WTC11 (cell line): ENCODE measurements around the gene PCSK2. TPM values are rescaled to one million over a fixed set of nuclear protein-coding genes. Genes with fewer than 3 reads are reported as not detected.
A peak's percentile ranks its signal among the peaks of the same experiment; 100 is the strongest.

Source experiments
- ATAC-seq: fragments of 200-7000 bp; cut with Tn5 transposase; 2 replicates; pipeline ENCODE4 v1.10.0; 2021; ENCODE audit warnings: mild to moderate bottlenecking, moderate library complexity
- CTCF ChIA-PET: fragments of 300-600 bp; sonication (Branson Sonifier 250); formaldehyde crosslinking; loops from one replicate; lab custom pipeline; 2021; ENCODE audit warnings: antibody characterized with exemption; lab: Charles Lee
- POLR2A ChIA-PET: fragments of 350-600 bp; sonication (Branson Sonifier 250); formaldehyde crosslinking; loops from one replicate; lab custom pipeline; 2021; ENCODE audit warnings: antibody characterized with exemption; lab: Charles Lee
- DNase-seq: peaks from one replicate; pipeline ENCODE4 v3.0.0; 2021; ENCODE audit warnings: low spot score
- H3K27ac Mint-ChIP-seq: 2 replicates; pipeline ENCODE4 v1.8.0; 2021; ENCODE audit warnings: mixed read lengths
- H3K27me3 Mint-ChIP-seq: 2 replicates; pipeline ENCODE4 v1.8.0; 2021; ENCODE audit warnings: low read depth, mild to moderate bottlenecking, moderate library complexity, mixed read lengths
- H3K36me3 Mint-ChIP-seq: 2 replicates; pipeline ENCODE4 v1.8.0; 2021; ENCODE audit warnings: mixed read lengths
- H3K4me1 Mint-ChIP-seq: 2 replicates; pipeline ENCODE4 v1.8.0; 2022; ENCODE audit warnings: mixed read lengths
- H3K4me3 Mint-ChIP-seq: 2 replicates; pipeline ENCODE4 v1.8.0; 2021; ENCODE audit warnings: mild to moderate bottlenecking, moderate library complexity, mixed read lengths
- H3K9me3 Mint-ChIP-seq: 2 replicates; pipeline ENCODE4 v1.8.0; 2021; ENCODE audit warnings: mixed read lengths
- ATF6 ChIP-seq: sonication (generic); formaldehyde crosslinking; IDR thresholded peaks from 2 replicates; pipeline ENCODE4 v1.8.1; 2023; ENCODE audit warnings: mild to moderate bottlenecking, missing genetic modification reagents
- CREM ChIP-seq: sonication (generic); formaldehyde crosslinking; IDR thresholded peaks from 2 replicates; pipeline ENCODE4 v1.8.1; 2022; ENCODE audit warnings: mild to moderate bottlenecking, missing genetic modification reagents, moderate library complexity
- CTCF ChIP-seq: fragments of 200-600 bp; IDR thresholded peaks from 2 replicates; pipeline ENCODE4 v1.8.0; 2022; ENCODE audit warnings: antibody characterized with exemption
- ESRRA ChIP-seq: sonication (generic); formaldehyde crosslinking; IDR thresholded peaks from 2 replicates; pipeline ENCODE4 v1.8.1; 2022; ENCODE audit warnings: mild to moderate bottlenecking, missing genetic modification reagents, borderline replicate concordance
- JAZF1 ChIP-seq: fragments of 250-450 bp; sonication (Bioruptor Pico); IDR thresholded peaks from 2 replicates; pipeline ENCODE4 v1.9.0; 2021; ENCODE audit warnings: moderate library complexity, mild to moderate bottlenecking, inconsistent platforms
- MAX ChIP-seq: sonication (generic); formaldehyde crosslinking; IDR thresholded peaks from 2 replicates; pipeline ENCODE4 v1.8.0; 2022; ENCODE audit warnings: mild to moderate bottlenecking, missing genetic modification reagents
- RORB ChIP-seq: fragments of 250-450 bp; sonication (Bioruptor Pico); IDR thresholded peaks from 2 replicates; pipeline ENCODE4 v1.9.0; 2021; ENCODE audit warnings: mild to moderate bottlenecking
- TEAD1 ChIP-seq: sonication (generic); formaldehyde crosslinking; IDR thresholded peaks from 2 replicates; pipeline ENCODE4 v1.8.0; 2022; ENCODE audit warnings: mild to moderate bottlenecking, missing genetic modification reagents
- USF1 ChIP-seq: sonication (generic); formaldehyde crosslinking; IDR thresholded peaks from 2 replicates; pipeline ENCODE4 v1.8.0; 2022; ENCODE audit warnings: mild to moderate bottlenecking, missing genetic modification reagents
- USF2 ChIP-seq: sonication (generic); formaldehyde crosslinking; IDR thresholded peaks from 2 replicates; pipeline ENCODE4 v1.8.1; 2023; ENCODE audit warnings: mild to moderate bottlenecking, missing genetic modification reagents, moderate library complexity
- ZBTB43 ChIP-seq: sonication (generic); formaldehyde crosslinking; IDR thresholded peaks from 2 replicates; pipeline ENCODE4 v1.8.1; 2023; ENCODE audit warnings: mild to moderate bottlenecking, missing genetic modification reagents
- ZNF512 ChIP-seq: sonication (generic); formaldehyde crosslinking; IDR thresholded peaks from 2 replicates; pipeline ENCODE4 v1.8.1; 2022; ENCODE audit warnings: missing genetic modification reagents, borderline replicate concordance
- total RNA-seq: library from RNA; stranded (reverse); gene quantifications from 3 replicates; pipeline ENCODE4 v1.2.3, GENCODE V29; 2021

PCSK2 gene
- total RNA-seq, 1 experiment from 2014 or later = 0.74 TPM

GRCh38 chr20:17233626-17234025 is 6.8 kb downstream of the PCSK2 start:
- CTCF ChIA-PET = interaction anchor here (0.7 kb wide), 1 partner anchor 430 kb away, joined by 3 read pairs; no protein-coding TSS in a partner anchor
- H3K9me3 Mint-ChIP-seq = no peaks in the 10 kb centered on the region
- no peak overlapping the region for H3K4me3 Mint-ChIP-seq
- POLR2A ChIA-PET = no interaction called here
- H3K27ac Mint-ChIP-seq = no peak overlapping the region
- H3K4me1 Mint-ChIP-seq = peaks cover 11% of the 10 kb centered on the region
- peak; percentile 86 for TF ChIP-seq USF1 (CRISPR knock-in tag)
- TF ChIP-seq USF2 = peak; percentile 82
- TF ChIP-seq RORB = no peak
- TF ChIP-seq, all 79 proteins: peak for 2
- Mint-ChIP-seq H3K27me3 (peaks cover 17% of the 10 kb centered on the region), H3K36me3 (no peaks in the 10 kb centered on the region)
- ATAC-seq (no peak), DNase-seq (no peak)

GRCh38 chr20:17236766-17237165 is 9.9 kb downstream of the PCSK2 start:
- DNase-seq (no peak), ATAC-seq (no peak)
- H3K9me3 Mint-ChIP-seq = no peaks in the 10 kb centered on the region
- no peaks in the 10 kb centered on the region for H3K36me3 Mint-ChIP-seq
- no peak overlapping the region for H3K27ac Mint-ChIP-seq
- ChIA-PET CTCF (interaction anchor here (0.6 kb wide), 1 partner anchor 10 kb away, joined by 4 read pairs; the partner anchor contains the start of gene PCSK2), POLR2A (no interaction called here)
- H3K27me3 Mint-ChIP-seq = no peaks in the 10 kb centered on the region
- H3K4me1 Mint-ChIP-seq = no peaks in the 10 kb centered on the region
- H3K4me3 Mint-ChIP-seq = no peak overlapping the region
- no peak for TF ChIP-seq CREM (CRISPR knock-in tag)
- TF ChIP-seq ZNF512 (CRISPR knock-in tag) = no peak
- no peak for TF ChIP-seq JAZF1 (CRISPR knock-in tag)
- no peak for TF ChIP-seq ESRRA (CRISPR knock-in tag)
- TF ChIP-seq TEAD1 = no peak
- TF ChIP-seq USF2 = no peak
- TF ChIP-seq MAX (CRISPR knock-in tag) = no peak
- TF ChIP-seq ZBTB43 (CRISPR knock-in tag) = no peak
- no peak for TF ChIP-seq CTCF
- TF ChIP-seq ATF6 (CRISPR knock-in tag) = no peak
- TF ChIP-seq, all 79 proteins: peak for 0
